ENCODE results near the gene APOBEC3C.

- no peak for TF ChIP-seq CTCF (IDR thresholded peaks at IDR 0.05)
- no peak for TF ChIP-seq POLR2AphosphoS5 (IDR thresholded peaks at IDR 0.05; ENCODE audit: low read depth, low read length)
- no peak for TF ChIP-seq REST (IDR thresholded peaks at IDR 0.05; ENCODE audit: insufficient read depth in 1 of 2, low read depth in 2 of 2, low read length in 1 of 2)
- TF ChIP-seq TCF7L2 (IDR thresholded peaks at IDR 0.05; ENCODE audit: low read depth, low read length) = no peak
- TF ChIP-seq SIN3A (IDR thresholded peaks at IDR 0.05; ENCODE audit: borderline replicate concordance, insufficient read depth, low read depth, low read length) = no peak
These were observed 26.7 kb upstream of the APOBEC3C start for GRCh38 chr22:38987171-38987895.
